Endothelial cell of hepatic sinusoid (primary cell): ENCODE data around the gene MIPOL1.

Experiments used
- in situ Hi-C: cut with HindIII; loops from 2 replicates; pipeline ENCODE4 v1.10.0; 2017; ENCODE audit warnings: low sequenced_read_pairs

MIPOL1 gene

GRCh38 chr14:37594238-37594970, 396.7 kb downstream of the MIPOL1 start:
- in situ Hi-C loops, result no loop called here

GRCh38 chr14:37594971-37595808, 397.5 kb downstream of the MIPOL1 start, which contains the start of the genes FOXA1 and TTC6:
Gene FOXA1 (minus strand): TSS chr14:37595249. CDS start chr14:37594972, 277 bp downstream.
Gene TTC6 (plus strand): TSS chr14:37595629. CDS start chr14:37622065, 26,436 bp downstream.
- in situ Hi-C loops, result no loop called here

- in situ Hi-C loops, result no loop called here
These were observed 398.3 kb downstream of the MIPOL1 start for GRCh38 chr14:37595809-37596621.

- in situ Hi-C loops, result no loop called here
These were observed 399.2 kb downstream of the MIPOL1 start for GRCh38 chr14:37596790-37597472.

GRCh38 chr14:37597538-37597913, 399.8 kb downstream of the MIPOL1 start:
- in situ Hi-C loops, result no loop called here

- in situ Hi-C loops, result no loop called here
These were observed 400.4 kb downstream of the MIPOL1 start for GRCh38 chr14:37597914-37598746.

- in situ Hi-C loops, result no loop called here
These were observed 401.2 kb downstream of the MIPOL1 start for GRCh38 chr14:37598747-37599506.

GRCh38 chr14:37599507-37600368, 402.0 kb downstream of the MIPOL1 start:
- in situ Hi-C loops, result no loop called here

- in situ Hi-C loops, result no loop called here
These were observed 403.4 kb downstream of the MIPOL1 start for GRCh38 chr14:37600880-37601741.

GRCh38 chr14:37601865-37602264, 404.1 kb downstream of the MIPOL1 start:
- in situ Hi-C loops, result no loop called here
